Immature natural killer cell (primary cell): ENCODE results near the gene OR13C9. TPM values are rescaled to one million over a fixed set of nuclear protein-coding genes. Genes with fewer than 3 reads are reported as not detected.
"Not testable (repeated sequence)": the region's sequence is repeated elsewhere in the genome, so short reads cannot be mapped to it uniquely, and the experiment has no call there.

Experiments
- DNase-seq, 3 donors: peaks; one replicate each; pipeline ENCODE4 v3.0.0; 2022; ENCODE audit warnings: mixed read lengths in 1 of 3
- H3K27ac Mint-ChIP-seq, 6 donors: one replicate each; pipeline ENCODE4 v1.8.0; 2020; ENCODE audit warnings: mixed read lengths in 6 of 6, mild to moderate bottlenecking in 5 of 6, inconsistent platforms in 4 of 6, moderate library complexity in 3 of 6
- H3K27me3 Mint-ChIP-seq, 3 donors: one replicate each; pipeline ENCODE4 v1.8.0; 2020 to 2021; ENCODE audit warnings: low read depth in 3 of 3, mild to moderate bottlenecking in 3 of 3, mixed read lengths in 3 of 3, moderate library complexity in 3 of 3, inconsistent platforms in 1 of 3
- H3K36me3 Mint-ChIP-seq, 3 donors: one replicate each; pipeline ENCODE4 v1.8.0; 2020; ENCODE audit warnings: mixed read lengths in 3 of 3, inconsistent platforms in 2 of 3, mild to moderate bottlenecking in 2 of 3
- H3K4me1 Mint-ChIP-seq, 2 donors: one replicate each; pipeline ENCODE4 v1.8.0; 2020; ENCODE audit warnings: inconsistent platforms in 2 of 2, mild to moderate bottlenecking in 2 of 2, mixed read lengths in 2 of 2, moderate library complexity in 1 of 2
- H3K4me3 Mint-ChIP-seq, 5 donors: one replicate each; pipeline ENCODE4 v1.8.0; 2020; ENCODE audit warnings: mild to moderate bottlenecking in 5 of 5, mixed read lengths in 5 of 5, inconsistent platforms in 3 of 5, moderate library complexity in 3 of 5
- H3K9me3 Mint-ChIP-seq, 6 donors: one replicate each; pipeline ENCODE4 v1.8.0; 2020; ENCODE audit warnings: mild to moderate bottlenecking in 6 of 6, mixed read lengths in 6 of 6, inconsistent platforms in 4 of 6, moderate library complexity in 3 of 6
- polyA plus RNA-seq, 3 donors: library from polyadenylated mRNA; unstranded; fragments of 300-500 nt; fragmentation: Illumina TruSeq; gene quantifications; one replicate each; pipeline ENCODE4 v1.2.3, GENCODE V29; 2021

The OR13C9 gene
- not detected for polyA plus RNA-seq

- H3K27me3 Mint-ChIP-seq = no peaks in the 10 kb centered on the region
- H3K4me1 Mint-ChIP-seq = no peaks in the 10 kb centered on the region
- H3K4me3 Mint-ChIP-seq = no peak within 1 kb of the TSS
- peaks cover 0 to 27% (median 7%) of the 10 kb centered on the region in 6 donors for H3K9me3 Mint-ChIP-seq
- no peaks in the 10 kb centered on the region for H3K36me3 Mint-ChIP-seq
- no peak within 1 kb of the TSS for H3K27ac Mint-ChIP-seq
- DNase-seq = no peak
These were observed at the start of gene OR13C9 for GRCh38 chr9:104618104-104618503. OR13C9 (minus strand) TSS chr9:104618204; CDS start chr9:104618204, 0 bp downstream.

DNA sequence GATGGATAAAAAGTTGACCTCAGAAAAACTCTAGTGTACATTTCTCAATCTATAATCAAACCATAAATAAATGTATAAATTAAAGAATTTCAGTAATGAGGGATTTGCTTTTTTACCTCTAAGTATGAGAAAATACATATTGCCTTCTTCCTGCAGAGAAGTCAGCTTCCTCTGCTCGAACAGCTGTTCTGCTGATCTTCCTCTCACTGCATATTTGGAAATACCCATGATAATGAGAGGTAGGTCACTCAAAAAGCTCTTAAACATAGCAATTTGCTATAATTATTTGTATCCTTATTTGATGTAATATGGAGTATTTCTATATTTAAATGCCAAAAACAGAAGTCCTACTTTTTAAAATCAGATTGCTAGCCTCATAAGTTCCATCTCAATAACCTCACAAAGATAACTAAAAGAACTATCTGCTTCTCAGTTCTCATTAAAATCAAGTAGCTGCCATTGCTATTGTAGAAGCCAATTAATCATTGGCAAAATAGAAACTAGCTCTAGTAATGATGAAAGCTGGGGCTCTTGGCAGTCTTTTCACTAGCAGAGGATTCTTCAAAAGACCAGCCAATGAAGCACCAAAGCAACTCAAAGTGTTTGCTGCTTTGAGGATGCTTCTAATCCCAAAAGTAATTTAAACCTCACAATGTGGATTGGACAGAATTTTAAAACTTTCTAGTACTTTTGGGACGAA, 40.6 kb upstream of the OR13C9 start:
- Mint-ChIP-seq H3K9me3 (peaks cover 0 to 8% (median 3%) of the 10 kb centered on the region in 6 donors), H3K4me3 (no peak overlapping the region), H3K27me3 (peaks cover 1 to 2% (median 2%) of the 10 kb centered on the region in 3 donors), H3K36me3 (no peaks in the 10 kb centered on the region), H3K4me1 (no peaks in the 10 kb centered on the region), H3K27ac (no peak overlapping the region)
- no peak for DNase-seq

DNA sequence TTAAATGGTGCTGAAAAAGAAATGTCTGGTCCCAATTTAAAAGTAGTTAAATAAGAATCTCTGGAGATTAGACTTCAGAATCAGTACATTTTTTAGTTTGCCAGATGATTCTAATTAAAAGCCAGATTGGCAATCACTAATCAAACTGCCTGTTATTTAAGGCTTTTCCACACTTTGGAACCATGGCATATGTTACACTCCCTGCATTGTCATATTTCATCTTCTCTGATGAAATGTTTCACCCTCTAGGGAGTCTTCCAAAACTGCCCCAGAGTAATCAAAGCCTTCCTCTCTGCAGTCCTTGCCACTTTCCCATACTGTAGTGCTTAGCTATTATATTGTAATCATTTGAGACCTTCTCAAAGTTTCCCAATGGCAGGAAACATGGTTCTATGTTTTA, 17.5 kb upstream of the OR13C9 start:
- Mint-ChIP-seq H3K4me3 (no peak overlapping the region), H3K4me1 (no peaks in the 10 kb centered on the region), H3K27me3 (peaks cover 0 to 1% (median 0%) of the 10 kb centered on the region in 3 donors), H3K9me3 (peaks cover 6 to 43% (median 19%) of the 10 kb centered on the region in 6 donors), H3K36me3 (peaks cover 0 to 3% (median 0%) of the 10 kb centered on the region in 3 donors), H3K27ac (no peak overlapping the region)
- DNase-seq = no peak

DNA sequence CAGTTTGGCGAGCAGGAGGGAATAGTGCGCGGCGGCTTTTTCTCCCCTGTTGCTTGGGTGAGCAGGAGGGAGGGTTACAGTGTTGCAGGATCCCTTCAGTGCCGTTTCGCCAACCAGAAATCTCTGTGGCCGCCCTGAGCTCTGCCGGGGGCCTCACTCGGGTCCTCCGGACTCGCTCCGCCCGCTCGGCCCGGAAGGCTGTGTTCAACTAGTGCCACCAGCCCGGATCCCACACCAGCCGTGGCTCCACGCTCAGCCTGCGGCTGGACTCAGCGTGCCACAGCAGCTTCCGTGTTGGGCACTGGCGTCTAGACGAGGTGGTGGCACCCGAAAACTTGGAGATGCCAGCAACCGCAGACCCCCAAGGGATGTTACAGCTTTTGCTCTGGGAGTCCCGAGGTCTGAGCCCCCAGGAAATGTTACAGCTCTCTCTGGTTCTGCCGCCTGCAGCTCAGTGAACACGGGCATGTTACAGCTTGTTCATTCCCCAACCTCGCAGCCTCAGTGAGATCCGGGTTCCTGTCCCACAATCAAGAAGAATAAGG, 16.0 kb upstream of the OR13C9 start:
- Mint-ChIP-seq H3K27me3 (peaks cover 0 to 1% (median 0%) of the 10 kb centered on the region in 3 donors), H3K9me3 (peaks cover 6 to 32% (median 14%) of the 10 kb centered on the region in 6 donors), H3K4me3 (no peak overlapping the region), H3K4me1 (no peaks in the 10 kb centered on the region), H3K36me3 (peaks cover 0 to 3% (median 0%) of the 10 kb centered on the region in 3 donors), H3K27ac (no peak overlapping the region)
- DNase-seq = no peak

GRCh38 chr9:104625964-104626363, 8.0 kb upstream of the OR13C9 start:
- not testable (repeated sequence) for H3K4me3 Mint-ChIP-seq, H3K4me1 Mint-ChIP-seq, H3K27me3 Mint-ChIP-seq, DNase-seq, H3K36me3 Mint-ChIP-seq, H3K27ac Mint-ChIP-seq
- H3K9me3 Mint-ChIP-seq = peaks cover 2 to 27% (median 6%) of the 10 kb centered on the region in 6 donors

- H3K9me3 Mint-ChIP-seq = peaks cover 0 to 26% (median 6%) of the 10 kb centered on the region in 6 donors
- no peaks in the 10 kb centered on the region for H3K36me3 Mint-ChIP-seq
- no peaks in the 10 kb centered on the region for H3K27me3 Mint-ChIP-seq
- no peak for DNase-seq
- no peak overlapping the region for H3K27ac Mint-ChIP-seq
- no peak overlapping the region for H3K4me3 Mint-ChIP-seq
- no peaks in the 10 kb centered on the region for H3K4me1 Mint-ChIP-seq
These were observed 586 bp downstream of the OR13C9 start for GRCh38 chr9:104617418-104617817.

DNA sequence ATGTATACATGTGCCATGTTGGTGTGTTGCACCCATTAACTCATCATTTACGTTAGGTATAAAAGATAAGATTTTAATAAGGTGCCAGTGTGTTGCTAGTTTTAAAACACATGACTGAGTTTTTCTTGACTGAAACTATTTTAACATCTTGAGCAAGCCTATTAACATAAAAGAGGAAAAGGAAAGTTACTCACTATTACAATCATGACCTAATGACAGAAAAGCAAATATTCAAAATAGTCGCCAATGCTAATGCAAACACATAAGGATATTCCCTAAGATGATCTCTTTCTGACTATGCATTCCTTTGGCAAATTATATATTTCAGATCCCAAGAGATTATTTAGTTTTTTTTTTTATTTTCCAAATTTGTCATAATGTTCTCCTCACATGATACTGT, 6.8 kb downstream of the OR13C9 start:
- Mint-ChIP-seq H3K4me1 (no peaks in the 10 kb centered on the region), H3K9me3 (peaks cover 0 to 7% (median 3%) of the 10 kb centered on the region in 6 donors), H3K36me3 (no peaks in the 10 kb centered on the region), H3K27me3 (no peaks in the 10 kb centered on the region), H3K4me3 (no peak overlapping the region), H3K27ac (no peak overlapping the region)
- DNase-seq = no peak

DNA sequence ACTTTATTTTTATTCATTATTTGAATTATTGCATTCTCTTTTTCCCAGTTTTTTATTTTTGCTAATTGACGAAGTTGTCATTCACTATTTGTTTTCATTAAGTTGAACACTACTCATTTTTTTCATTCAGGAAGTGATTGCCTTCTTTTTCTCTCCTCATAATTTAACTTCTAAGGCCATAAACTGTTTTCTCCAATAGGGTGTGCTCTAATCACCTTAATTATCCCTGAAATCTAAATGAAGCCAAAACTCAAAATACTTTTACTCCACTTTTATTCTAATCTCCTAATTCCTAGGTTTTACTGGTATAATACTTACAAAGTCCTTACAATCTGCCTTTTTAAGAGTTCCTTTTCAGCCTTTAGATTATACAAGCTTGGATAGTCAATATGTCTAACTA, 9.7 kb downstream of the OR13C9 start:
- Mint-ChIP-seq H3K4me1 (no peaks in the 10 kb centered on the region), H3K4me3 (no peak overlapping the region), H3K36me3 (no peaks in the 10 kb centered on the region), H3K27me3 (no peaks in the 10 kb centered on the region), H3K27ac (no peak overlapping the region), H3K9me3 (peaks cover 0 to 4% (median 1%) of the 10 kb centered on the region in 6 donors)
- DNase-seq = no peak

GRCh38 chr9:104606152-104606551, 11.9 kb downstream of the OR13C9 start:
- H3K27me3 Mint-ChIP-seq = no peaks in the 10 kb centered on the region
- no peaks in the 10 kb centered on the region for H3K4me1 Mint-ChIP-seq
- DNase-seq = no peak
- H3K27ac Mint-ChIP-seq = no peak overlapping the region
- H3K4me3 Mint-ChIP-seq = no peak overlapping the region
- peaks cover 0 to 4% (median 0%) of the 10 kb centered on the region in 6 donors for H3K9me3 Mint-ChIP-seq
- no peaks in the 10 kb centered on the region for H3K36me3 Mint-ChIP-seq

DNA sequence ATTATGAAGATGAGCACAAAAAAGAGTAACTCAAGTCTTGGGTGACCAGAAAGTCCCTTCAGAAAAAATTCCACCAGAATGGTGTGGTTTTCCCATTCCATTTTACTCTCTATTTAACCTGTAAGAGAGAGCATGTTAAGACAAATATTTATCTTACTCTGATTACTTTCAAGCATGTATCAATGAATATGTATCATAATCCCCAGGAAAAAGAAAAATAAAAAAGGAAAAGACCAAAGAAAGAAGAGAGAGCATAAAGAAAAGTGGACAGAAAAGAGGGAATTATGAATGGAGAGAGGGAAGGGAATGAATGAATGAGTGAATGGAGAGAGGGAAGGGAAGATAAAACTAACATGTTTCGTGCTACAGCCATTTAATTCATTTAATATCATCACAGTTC, 12.5 kb downstream of the OR13C9 start, which contains the start of gene OR13C2:
TSS of gene OR13C2 (minus strand) at position 101 of the 400 bp plus-strand sequence. CDS start at position 101, 0 bp downstream.
- H3K4me3 Mint-ChIP-seq, H3K27me3 Mint-ChIP-seq, H3K36me3 Mint-ChIP-seq, DNase-seq, H3K4me1 Mint-ChIP-seq, H3K9me3 Mint-ChIP-seq, H3K27ac Mint-ChIP-seq: not testable (repeated sequence)

GRCh38 chr9:104604801-104605200, 13.2 kb downstream of the OR13C9 start:
- Mint-ChIP-seq H3K27me3 (no peaks in the 10 kb centered on the region), H3K4me1 (no peaks in the 10 kb centered on the region), H3K9me3 (peaks cover 0 to 3% (median 0%) of the 10 kb centered on the region in 6 donors), H3K4me3 (no peak overlapping the region), H3K27ac (no peak overlapping the region), H3K36me3 (no peaks in the 10 kb centered on the region)
- no peak for DNase-seq

DNA sequence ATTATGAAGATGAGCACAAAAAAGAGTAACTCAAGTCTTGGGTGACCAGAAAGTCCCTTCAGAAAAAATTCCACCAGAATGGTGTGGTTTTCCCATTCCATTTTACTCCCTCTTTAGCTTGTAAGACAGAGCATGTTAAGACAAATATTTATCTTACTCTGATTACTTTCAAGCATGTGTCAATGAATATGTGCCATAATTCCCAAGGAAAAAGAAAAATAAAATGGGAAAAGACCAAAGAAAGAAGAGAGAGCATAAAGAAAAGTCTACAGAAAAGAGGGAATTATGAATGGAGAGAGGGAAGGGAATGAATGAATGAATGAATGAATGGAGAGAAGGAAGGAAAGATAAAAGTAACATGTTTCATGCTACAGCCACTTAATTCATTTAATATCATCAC, 18.7 kb downstream of the OR13C9 start, which contains the start of gene OR13C5:
TSS of gene OR13C5 (minus strand) at position 101 of the 400 bp plus-strand sequence. CDS start at position 101, 0 bp downstream.
- not testable (repeated sequence) for H3K4me3 Mint-ChIP-seq, H3K27me3 Mint-ChIP-seq, DNase-seq, H3K27ac Mint-ChIP-seq, H3K4me1 Mint-ChIP-seq, H3K36me3 Mint-ChIP-seq
- peaks cover 0 to 13% (median 2%) of the 10 kb centered on the region in 6 donors for H3K9me3 Mint-ChIP-seq

GRCh38 chr9:104598749-104599148, 19.3 kb downstream of the OR13C9 start:
- DNase-seq, H3K4me1 Mint-ChIP-seq, H3K27ac Mint-ChIP-seq, H3K27me3 Mint-ChIP-seq, H3K4me3 Mint-ChIP-seq, H3K36me3 Mint-ChIP-seq: not testable (repeated sequence)
- peaks cover 0 to 13% (median 2%) of the 10 kb centered on the region in 6 donors for H3K9me3 Mint-ChIP-seq

DNA sequence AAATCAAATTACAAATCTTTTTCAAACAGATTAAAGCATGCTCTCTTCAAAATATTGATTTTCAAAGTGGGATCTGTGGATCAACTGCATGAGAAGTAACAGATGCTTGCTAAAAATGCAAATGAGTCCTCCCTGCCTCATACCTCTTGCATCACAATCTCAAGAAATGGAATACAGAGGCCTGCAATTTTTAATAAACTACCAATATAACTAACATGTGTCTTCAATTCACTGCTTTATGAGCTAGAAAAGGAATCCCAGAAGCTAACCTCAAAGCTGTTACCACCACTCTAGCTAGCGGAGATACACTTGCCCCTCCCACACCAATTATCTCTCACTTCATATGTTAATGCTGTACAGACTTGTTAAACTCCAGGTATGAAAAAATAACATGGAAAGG, 28.4 kb downstream of the OR13C9 start:
- peaks cover 0 to 6% (median 0%) of the 10 kb centered on the region in 3 donors for H3K27me3 Mint-ChIP-seq
- no peak overlapping the region for H3K27ac Mint-ChIP-seq
- peaks cover 0 to 19% (median 4%) of the 10 kb centered on the region in 6 donors for H3K9me3 Mint-ChIP-seq
- H3K4me3 Mint-ChIP-seq = no peak overlapping the region
- no peak for DNase-seq
- peaks cover 0 to 7% (median 0%) of the 10 kb centered on the region in 3 donors for H3K36me3 Mint-ChIP-seq
- H3K4me1 Mint-ChIP-seq = no peaks in the 10 kb centered on the region
